DND-41 (cell line): ENCODE results near the gene CARD10.

Experiments used
- CTCF ChIP-seq: IDR thresholded peaks from 2 replicates; pipeline ENCODE4 v1.5.1; 2012; ENCODE audit warnings: borderline replicate concordance, low read length, moderate library complexity, mild to moderate bottlenecking; ENCODE audit not compliant: poor library complexity, severe bottlenecking; ENCODE audit errors: extremely low read depth
- EZH2 ChIP-seq: IDR thresholded peaks from 3 replicates; pipeline ENCODE4 v1.6.1; 2012; ENCODE audit warnings: borderline replicate concordance, low read depth, mild to moderate bottlenecking, moderate library complexity, low read length, inconsistent platforms; ENCODE audit not compliant: severe bottlenecking

- no peak for TF ChIP-seq CTCF
- no peak for TF ChIP-seq EZH2
Observed at GRCh38 chr22:37568012-37568411, 48.8 kb upstream of the CARD10 start.
